ENCODE measurements around the gene ARHGAP23.
"Not testable (repeated sequence)": the region's sequence is repeated elsewhere in the genome, so short reads cannot be mapped to it uniquely, and the experiment has no call there.

The ARHGAP23 gene

DNA sequence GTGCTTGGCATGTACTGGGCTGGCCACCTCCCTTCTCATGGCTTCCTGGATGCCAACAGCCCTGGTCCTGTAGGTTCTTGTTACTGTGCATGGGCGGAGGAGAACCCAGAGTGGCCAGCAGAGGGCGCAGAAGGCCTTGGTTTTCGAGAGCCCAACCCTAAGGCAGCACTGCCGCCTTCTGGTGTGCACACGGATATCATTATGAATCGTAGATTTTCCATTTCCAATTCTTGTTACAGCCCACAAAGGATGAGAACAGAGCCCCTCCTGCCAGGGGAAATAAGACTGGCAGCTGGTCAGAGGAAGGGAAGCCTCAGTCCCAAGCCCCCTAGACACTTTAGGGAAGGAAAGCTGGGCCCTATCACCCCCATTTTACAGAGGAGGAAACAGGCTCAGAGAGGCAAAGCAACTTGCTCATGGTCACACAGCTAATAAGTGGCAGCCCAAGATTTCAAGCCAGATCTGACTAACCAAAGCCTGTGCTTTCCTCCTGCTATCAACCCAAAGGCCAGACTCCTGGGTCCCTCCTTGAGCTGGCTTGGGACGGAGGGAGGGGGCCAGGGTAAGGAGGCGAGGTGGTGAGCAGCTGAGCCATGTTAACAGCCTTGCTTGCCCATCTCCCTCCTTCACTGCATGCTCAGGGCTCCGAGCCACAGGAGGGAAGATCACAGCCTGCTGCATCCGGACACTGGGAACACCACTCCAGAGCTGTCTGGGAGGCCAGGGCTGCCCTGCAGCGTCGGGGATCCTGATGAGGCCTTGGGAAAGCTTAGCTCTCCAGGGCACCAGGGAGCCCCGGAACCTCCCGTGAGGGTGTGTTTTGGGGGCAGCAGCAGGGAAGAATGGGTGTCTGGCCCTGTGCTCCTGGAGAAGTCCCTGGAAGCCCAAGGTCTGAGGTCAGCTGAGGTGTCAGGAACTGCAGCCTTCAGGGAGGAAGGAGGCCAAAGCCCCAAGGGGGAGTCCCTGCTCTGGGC lies 64.1 kb downstream of the ARHGAP23 start:
- peak; percentile 78 for DNase-seq

DNA sequence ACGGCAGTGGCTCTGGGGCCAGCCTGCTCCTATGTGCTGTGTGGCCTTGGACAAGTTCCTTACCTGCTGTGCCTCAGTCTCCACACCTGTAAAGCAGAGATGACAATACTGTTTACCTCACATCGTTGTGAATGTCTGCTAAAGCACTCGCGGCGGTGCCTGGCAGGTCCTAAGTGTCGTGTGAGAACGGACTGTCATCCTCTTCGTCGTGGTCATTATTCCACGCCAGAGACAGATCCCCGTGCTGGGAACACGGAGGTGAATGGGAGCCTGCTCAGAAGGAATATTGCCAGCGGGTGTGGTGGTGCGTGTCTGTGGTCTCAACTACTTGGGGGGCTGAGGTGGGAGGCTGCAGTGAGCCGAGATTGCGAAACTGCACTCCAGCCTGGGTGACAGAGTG lies 65.9 kb downstream of the ARHGAP23 start:
- not testable (repeated sequence) for DNase-seq

DNA sequence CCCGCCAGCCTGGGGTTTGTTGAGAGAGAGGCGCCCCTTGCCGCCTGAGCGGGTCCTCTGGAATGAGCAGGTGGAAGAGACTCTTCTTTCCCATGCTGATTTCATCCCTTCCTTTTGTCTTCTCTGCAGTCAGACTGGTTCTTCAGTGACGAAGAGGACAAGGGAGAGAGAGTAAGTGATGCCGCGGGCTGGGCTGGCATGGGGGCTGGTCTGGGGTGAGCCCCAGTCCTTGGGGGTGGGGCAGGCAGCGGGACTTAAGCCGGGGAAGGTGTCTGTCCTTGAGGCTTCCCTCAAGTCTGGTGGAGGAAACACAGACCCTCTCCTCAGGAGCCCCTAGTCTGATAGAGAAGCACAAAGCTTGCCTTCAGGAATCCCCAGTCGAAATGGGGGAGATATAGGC lies 69.4 kb downstream of the ARHGAP23 start:
- not testable (repeated sequence) for DNase-seq

DNA sequence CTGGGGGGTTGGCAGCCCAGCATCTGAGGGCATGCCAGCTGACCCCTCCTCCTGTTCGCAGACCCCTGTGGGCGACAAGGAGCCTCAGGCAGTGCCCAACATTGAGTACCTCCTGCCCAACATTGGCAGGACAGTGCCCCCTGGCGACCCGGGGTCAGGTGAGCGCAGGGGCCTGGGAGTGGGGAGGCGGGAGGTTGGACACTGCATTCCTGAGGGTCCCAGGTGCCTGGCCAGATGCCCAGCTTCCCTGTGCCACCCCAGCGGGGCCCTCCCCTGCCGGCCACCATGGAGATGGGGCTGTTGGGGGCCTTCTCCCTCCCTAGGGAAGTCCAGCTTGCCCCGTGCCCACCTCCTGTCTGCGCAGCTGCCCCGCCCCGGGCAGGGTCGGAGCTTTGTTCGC lies 70.1 kb downstream of the ARHGAP23 start:
- DNase-seq, result no peak

DNA sequence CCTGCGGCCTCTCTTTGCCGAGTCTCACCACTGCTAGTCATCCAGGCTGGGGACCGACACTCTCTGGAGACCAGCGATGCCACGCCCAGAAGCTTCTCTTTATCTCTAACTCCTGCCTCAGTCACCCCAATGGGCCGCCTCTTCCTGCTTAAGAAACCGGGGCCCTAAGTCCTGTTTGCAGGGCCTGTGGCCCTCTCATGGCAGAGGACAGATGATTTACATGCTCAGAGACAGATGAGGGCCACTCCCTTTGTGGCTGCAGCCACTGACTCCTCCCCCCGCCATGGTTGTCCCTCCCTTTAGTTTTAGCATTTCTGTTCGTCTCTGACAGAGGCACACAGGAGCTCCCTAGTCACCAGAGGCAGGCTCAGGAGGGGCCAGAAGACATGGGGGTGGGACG lies 71.0 kb downstream of the ARHGAP23 start:
- not testable (repeated sequence) for DNase-seq

DNA sequence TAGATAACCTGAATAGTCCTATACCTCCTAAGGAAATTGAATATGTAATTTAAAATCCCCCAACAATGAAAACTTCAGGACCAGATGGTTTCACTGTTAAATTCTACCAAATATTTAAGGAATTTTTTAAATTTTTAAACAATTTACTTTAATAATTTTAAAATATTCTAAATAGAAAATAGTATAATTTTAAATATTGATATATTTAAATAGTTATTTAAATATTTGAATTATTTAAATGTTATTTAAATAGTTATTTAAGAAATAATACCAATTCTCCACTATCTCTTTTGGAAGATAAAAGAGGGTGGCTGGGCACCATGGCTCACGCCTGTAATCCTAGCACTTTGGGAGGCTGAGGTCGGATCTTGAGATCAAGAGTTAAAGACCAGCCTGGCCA lies 73.5 kb downstream of the ARHGAP23 start:
- DNase-seq, result not testable (repeated sequence)

DNA sequence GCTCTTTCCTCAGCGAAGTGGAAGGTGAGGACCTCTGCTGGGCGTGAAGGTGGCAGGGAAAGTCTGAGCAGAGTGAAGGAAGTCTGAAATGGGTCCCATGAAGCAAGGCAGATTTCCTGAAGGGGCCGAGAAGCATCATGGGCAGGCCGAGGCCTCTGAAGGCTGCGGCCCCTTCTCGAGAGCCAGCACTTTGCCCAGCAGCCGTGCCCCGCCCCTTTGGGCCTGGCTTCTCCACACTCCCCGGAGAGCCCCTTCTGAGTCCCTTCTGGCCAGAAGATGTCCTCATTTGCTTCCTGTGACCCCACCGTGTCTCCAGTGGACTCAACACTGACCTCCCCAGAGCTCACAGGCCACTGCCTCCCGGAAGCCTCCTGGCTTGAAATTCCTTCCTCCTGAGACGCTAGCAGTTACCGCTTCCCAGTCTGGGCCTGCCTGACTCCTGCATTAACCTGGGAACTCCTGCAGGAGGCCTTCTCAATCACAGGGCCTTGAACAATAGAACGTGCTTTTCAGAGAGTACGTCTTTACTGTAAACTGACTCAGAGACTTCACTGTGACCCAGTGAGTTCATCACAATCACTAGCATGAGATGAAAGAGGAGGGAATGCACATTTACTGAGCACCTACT lies 75.1 kb downstream of the ARHGAP23 start:
- DNase-seq, result not testable (repeated sequence)

DNA sequence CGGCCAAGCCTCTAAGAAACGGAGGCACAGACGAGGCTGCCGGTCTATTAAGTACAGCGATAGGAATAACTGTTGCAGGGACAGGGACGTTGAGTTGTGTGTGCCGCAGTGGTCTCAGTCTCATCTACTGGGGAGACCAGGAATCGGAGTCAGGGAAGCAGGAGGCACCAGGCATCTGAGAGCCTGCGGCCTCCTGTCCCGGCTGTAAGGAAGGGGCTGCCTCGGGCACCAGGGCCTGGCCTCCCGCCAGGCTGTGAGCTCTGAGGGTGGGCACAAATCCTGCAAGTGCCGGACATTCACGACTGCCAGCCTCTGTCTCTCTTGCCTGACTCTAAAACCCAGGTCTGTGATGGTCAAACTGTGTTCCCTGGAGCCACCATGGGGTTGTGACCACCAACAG lies 76.0 kb downstream of the ARHGAP23 start:
- DNase-seq, result no peak

DNA sequence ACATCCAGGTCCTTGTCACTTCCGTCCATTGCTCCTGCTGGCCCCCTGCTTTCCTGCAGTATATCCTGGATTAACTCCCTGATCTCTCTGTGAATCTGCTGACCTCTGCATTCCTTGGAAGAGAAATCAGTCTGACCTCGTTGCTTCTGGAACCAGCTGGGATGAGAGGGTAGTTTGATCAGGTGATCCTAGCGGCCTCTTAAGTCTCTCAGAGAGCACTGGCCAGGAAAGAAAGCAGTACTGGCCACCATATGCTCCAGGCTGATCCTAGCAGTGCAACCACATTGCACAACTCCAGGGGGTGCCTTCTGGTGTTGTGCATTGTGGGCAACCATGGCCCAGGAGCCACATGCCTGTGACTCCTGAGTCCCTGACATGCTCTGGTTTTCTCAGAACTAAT lies 79.2 kb downstream of the ARHGAP23 start:
- no peak for DNase-seq

DNA sequence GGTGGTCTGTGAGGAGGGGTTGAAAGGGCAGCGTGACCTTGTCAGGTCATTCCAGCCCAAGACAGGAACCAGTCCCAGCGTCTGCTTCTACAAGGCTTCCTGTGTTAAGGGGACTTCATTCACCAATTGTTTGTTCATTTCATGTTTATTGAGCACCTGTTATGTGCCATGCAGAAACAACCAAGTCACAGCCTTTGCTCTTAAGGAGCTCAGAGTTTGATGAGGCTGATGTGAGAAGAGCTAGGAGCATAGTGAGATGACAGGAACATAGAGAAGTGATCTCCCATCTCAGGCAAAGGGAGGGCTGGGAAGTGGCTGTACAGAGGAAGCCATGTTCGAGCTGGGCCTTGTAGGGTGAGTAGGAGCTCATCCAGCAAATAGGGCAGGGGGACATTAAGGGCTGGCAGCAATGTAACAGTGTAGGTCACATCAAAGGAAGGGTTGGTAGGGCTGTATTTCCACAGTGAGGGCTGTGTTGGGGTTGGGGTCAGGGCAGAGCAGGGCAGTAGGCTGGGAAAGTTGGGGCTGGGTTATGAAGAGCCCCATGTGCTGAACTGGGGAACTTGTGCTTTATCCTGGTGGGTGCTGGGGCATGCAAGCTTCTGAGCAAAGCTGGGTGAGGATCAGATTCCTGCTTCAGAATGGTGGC lies 79.8 kb downstream of the ARHGAP23 start:
- no peak for DNase-seq

DNA sequence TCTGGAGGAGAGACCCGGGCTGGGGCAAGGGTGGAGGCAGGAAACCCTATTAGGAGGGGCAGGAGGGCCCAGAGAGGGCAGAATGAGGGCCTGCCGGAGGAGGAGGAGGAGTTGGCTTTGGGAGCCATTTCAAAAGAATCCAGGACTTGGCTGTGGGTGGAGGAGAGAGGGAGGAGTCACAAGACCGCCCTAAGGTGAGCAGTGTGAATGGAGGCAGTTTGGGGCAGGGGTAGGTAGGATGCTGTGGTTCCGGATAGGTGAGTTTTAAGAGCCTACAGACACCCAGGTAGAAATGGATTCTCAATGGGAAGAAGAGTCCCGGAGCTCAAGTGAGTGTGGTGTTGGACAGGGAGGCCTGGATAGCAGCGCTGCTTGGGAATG lies 80.3 kb downstream of the ARHGAP23 start:
- no peak for DNase-seq

DNA sequence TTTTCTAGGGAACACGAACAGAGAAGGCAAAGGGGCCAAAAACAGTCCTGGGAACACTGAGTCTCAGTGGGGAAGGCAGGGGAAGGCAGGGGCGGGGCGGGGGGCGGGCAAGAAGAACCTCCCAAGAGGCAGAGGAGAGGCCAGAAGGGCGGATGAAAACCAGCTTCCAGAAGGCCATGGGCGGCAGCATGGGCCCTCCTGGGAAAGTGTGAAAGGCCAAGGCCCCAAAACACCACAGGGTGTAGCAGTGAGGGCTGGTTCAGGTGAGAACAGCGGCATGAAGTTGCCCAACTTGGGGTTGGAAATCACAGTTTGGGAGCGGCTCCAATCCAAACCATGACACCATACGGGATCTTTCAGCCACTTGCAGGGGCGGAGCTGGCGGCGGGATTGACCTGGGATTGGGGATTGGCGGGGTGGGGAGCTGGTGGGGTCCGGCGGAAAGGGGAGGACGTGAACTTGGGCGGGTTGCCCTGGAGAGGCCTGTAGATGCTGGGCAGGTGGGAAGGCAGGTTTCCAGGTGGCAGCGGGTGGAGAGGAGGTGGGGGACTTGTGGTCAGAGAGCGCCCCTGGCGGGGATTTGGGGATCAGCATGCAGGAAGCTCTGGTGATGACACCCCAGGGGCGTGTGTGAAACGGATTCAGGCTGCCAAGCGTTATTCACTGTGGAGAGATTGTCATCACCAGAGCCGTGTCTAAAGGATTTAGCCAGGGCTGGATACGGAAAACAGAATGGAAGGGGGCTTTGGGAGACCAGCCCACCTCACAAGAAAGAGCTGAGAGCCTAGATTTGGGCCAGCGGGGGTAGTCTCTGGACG lies 80.9 kb downstream of the ARHGAP23 start:
- DNase-seq, result no peak

DNA sequence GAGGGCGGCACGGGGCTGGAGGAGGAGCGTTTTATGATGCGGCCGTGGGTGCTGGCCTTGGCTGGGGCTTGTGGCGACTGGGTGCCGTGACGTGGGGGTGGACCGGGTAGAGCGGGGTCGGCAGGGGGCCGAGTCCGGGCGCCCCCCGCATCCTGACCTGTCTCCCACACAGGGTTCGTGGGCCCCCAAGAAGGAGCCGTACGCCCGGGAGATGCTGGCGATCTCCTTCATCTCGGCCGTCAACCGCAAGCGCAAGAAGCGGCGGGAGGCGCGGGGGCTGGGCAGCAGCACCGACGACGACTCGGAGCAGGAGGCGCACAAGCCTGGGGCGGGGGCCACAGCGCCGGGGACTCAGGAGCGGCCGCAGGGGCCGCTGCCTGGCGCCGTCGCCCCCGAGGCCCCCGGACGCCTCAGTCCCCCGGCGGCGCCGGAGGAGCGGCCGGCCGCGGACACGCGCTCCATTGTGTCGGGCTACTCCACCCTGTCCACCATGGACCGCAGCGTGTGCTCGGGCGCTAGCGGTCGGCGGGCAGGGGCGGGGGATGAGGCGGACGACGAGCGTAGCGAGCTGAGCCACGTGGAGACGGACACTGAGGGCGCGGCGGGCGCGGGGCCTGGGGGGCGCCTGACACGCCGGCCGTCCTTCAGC lies 81.6 kb downstream of the ARHGAP23 start:
- DNase-seq, result no peak

DNA sequence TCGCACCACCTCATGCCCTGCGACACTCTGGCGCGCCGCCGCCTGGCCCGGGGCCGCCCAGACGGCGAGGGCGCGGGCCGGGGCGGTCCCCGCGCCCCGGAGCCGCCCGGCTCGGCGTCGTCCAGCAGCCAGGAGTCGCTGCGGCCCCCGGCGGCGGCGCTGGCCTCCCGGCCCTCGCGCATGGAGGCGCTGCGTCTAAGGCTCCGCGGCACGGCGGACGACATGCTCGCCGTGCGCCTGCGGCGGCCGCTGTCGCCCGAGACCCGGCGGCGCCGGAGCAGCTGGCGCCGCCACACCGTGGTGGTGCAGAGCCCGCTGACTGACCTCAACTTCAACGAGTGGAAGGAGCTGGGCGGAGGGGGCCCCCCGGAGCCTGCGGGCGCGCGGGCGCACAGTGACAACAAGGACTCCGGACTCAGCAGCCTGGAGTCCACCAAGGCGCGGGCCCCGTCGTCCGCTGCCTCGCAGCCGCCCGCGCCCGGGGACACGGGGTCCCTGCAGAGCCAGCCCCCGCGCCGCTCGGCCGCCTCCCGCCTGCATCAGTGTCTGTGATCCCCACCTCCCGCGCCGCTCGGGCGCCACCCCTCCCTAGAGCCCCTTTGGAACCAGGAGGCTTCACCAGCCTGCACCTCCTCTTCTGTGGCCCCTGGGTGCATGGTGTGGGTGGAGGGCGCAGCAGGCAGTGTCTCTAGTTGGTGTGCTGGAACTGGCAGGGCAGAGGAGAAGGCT lies 82.3 kb downstream of the ARHGAP23 start:
- DNase-seq, result no peak

DNA sequence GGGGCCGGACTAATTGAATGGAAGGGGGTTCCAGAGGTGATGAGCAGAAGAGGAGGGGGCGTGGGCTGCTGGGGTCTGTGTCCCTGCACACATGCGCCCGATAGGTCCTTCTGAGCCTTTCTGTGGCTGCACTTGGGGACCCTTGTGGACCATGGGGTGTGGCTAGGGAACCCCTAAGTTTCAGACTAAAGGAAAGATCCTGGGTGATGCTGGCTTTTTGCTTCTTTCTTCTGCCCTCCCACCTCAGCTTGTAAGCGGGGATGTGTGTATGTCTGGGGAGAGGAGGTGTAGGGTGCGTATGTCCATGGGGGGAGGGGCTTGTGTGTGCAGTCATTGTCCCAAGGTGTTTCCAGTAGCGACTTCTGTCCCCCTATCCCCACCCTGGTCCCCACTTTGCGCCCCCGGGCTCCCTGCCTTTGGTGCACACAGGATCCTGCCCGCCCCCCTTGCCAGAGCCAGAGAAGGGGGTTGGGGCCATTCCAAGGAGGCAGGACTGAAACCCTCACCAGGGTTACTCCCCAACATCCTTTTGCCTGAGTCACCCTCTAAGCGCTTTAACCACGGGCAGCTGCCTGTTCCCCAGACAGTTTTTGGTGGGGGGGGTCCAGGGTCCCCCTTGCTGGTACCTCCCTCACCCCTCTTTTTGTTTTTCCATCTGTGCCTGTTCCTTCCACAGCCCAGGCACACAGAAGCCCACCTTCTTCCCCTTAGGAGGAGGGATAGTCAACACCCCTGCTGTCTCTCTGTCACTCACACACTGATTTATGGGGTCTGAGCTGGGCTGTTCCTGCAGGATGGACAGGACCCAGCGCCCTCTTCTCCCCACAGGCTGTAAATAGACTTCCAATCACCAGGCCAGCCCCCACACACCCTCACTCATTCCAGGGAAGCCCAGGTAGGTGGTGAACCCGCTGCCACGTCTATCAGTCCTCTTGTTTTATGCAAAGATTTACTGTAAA lies 83.2 kb downstream of the ARHGAP23 start:
- no peak for DNase-seq

DNA sequence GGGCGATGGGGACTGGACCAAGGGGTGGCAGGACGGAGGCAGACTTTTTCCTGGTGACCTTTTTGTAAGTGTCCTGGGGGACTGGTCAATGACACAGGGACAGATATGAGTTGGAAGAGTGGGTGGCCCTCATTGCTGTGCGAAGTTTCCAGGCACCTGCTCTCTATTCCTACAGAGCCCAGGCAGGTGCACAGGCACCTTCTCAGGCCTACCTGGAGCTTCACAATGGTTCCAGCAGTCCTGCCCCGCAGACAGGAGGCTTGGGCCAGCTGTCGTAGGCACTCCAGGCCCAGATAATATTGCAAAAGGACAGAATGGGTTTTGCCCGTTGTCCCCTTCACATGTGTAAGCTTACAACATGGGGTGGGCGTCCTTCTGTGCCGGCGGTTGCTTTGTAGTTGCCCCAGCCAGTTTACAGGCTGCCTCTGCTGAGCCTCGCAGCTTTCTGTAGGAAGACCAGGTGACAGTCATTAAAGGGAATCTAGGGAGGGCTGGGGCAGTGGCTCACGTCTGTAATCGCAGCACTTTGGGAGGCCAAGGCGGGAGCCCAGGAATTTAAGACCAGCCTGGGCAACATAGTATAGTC lies 84.3 kb downstream of the ARHGAP23 start:
- DNase-seq, result no peak

DNA sequence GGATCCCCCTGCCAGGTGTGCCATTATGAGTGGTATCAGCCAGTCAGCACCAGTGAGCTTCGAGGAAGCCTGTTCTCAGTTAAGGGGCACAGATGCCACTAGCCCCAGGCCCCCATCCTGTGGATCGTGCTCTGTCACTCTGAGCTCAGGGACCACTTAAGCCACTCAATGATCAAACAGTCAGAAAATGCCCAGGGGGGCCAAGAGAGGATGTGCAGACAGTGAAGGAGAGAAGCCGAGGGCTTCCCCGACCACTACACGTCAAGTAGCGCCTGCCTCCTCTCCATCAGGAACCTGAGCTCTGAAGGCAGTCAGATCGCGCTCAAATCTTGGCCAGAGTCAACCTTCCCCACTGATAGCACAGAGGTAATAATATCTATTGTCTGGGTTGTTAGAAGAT lies 98.3 kb downstream of the ARHGAP23 start:
- DNase-seq, result not testable (repeated sequence)

DNA sequence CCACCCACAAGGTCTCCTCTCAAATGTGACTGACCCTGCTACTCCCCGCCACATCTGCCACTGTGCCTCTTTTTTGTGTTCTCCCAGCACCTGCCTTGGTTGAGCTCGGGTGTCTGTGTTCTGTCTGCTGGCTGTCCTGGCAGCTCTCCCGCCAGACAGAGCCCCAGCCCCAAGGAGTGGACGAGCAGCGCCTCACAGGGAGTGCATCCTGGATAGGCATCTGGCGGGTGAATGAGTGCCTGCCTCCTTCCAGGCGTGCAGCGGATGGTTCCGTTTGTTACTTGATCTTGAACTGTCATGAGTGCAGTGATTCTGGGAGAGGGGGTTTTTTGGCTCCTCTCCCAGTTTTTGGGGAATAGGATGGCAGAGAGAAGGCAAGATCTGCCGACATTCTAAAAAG lies 99.9 kb downstream of the ARHGAP23 start:
- DNase-seq, result not testable (repeated sequence)

DNA sequence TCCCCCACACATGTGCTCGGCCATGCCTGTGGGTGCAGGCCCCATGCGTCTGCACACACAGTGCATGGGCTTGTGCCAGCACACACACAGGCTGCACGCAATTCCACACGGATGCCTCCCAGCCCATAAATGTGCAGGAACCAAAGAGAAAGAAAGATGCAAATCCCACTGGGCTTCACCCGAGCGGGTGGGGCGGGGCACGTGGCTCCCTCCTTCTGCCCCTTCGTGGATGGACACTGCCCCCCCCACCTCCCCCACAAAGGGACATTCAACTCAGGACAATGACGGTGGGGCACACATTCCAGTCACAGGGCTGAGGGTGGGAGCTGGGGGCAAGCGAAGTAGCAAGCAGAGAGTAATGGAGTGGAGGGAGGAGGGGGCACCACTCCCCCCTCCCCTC lies 102.6 kb downstream of the ARHGAP23 start:
- DNase-seq, result not testable (repeated sequence)

DNA sequence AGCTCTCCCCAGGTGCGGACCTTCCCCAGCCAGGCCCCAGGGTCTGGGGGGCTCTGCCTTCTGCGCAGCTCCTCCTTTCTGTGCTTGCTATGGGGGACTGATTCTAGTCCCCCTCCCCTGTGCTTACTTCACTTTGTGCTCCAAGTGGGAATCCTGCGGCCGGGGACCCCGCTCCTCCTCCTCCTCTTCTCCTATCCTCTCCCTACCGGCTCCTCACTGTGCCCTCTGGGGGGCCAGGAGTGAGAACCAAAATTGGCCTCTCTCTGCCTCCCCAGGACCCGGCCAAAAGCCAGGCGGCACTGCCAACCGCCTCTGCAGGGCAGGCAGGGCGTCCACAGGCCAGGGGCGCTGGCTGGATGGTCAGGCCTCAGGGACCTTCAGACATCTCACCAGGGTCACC lies 103.5 kb downstream of the ARHGAP23 start:
- DNase-seq, result not testable (repeated sequence)

All from NCI-H2029 (cell line).